Measurements from ENCODE around the gene ZBTB44.
A peak's percentile ranks its signal among the peaks of the same experiment; 100 is the strongest.
"Not testable (repeated sequence)": the region's sequence is repeated elsewhere in the genome, so short reads cannot be mapped to it uniquely, and the experiment has no call there.

The ZBTB44 gene

GRCh38 chr11:130199792-130200191, 114.9 kb downstream of the ZBTB44 start:
- DNase-seq (ENCODE audit: low read depth), result no peak

GRCh38 chr11:130198964-130199363, 115.8 kb downstream of the ZBTB44 start:
- DNase-seq (ENCODE audit: low read depth), result no peak

- no peak for DNase-seq (ENCODE audit: low read depth)
Observed at GRCh38 chr11:130198292-130198691, 116.4 kb downstream of the ZBTB44 start.

GRCh38 chr11:130197386-130198035, 117.2 kb downstream of the ZBTB44 start:
- DNase-seq (ENCODE audit: low read depth), result no peak

- no peak for DNase-seq (ENCODE audit: low read depth)
Observed at GRCh38 chr11:130194241-130195023, 120.3 kb downstream of the ZBTB44 start.

GRCh38 chr11:130193551-130193950, 121.2 kb downstream of the ZBTB44 start:
- DNase-seq (ENCODE audit: low read depth), result not testable (repeated sequence)

GRCh38 chr11:130192845-130193267, 121.9 kb downstream of the ZBTB44 start:
- no peak for DNase-seq (ENCODE audit: low read depth)

- no peak for DNase-seq (ENCODE audit: low read depth)
Observed at GRCh38 chr11:130191896-130192295, 122.8 kb downstream of the ZBTB44 start.

- no peak for DNase-seq (ENCODE audit: low read depth)
Observed at GRCh38 chr11:130190371-130190881, 124.3 kb downstream of the ZBTB44 start.

GRCh38 chr11:130189492-130190210, 125.1 kb downstream of the ZBTB44 start:
- DNase-seq (ENCODE audit: low read depth), result no peak

GRCh38 chr11:130188585-130189347, 126.0 kb downstream of the ZBTB44 start:
- no peak for DNase-seq (ENCODE audit: low read depth)

GRCh38 chr11:130188047-130188446, 126.7 kb downstream of the ZBTB44 start:
- no peak for DNase-seq (ENCODE audit: low read depth)

GRCh38 chr11:130187096-130187495, 127.6 kb downstream of the ZBTB44 start:
- no peak for DNase-seq (ENCODE audit: low read depth)

- no peak for DNase-seq (ENCODE audit: low read depth)
Observed at GRCh38 chr11:130183878-130184610, 130.7 kb downstream of the ZBTB44 start.

- peak; percentile 51 for DNase-seq (ENCODE audit: low read depth)
Observed at GRCh38 chr11:130181295-130182272, 133.1 kb downstream of the ZBTB44 start.

GRCh38 chr11:130180896-130181294, 133.8 kb downstream of the ZBTB44 start:
- DNase-seq (ENCODE audit: low read depth), result no peak

- no peak for DNase-seq (ENCODE audit: low read depth)
Observed at GRCh38 chr11:130180491-130180890, 134.2 kb downstream of the ZBTB44 start.

GRCh38 chr11:130179396-130180306, 135.1 kb downstream of the ZBTB44 start:
- no peak for DNase-seq (ENCODE audit: low read depth)
